ENCODE measurements around the gene LANCL3.

GRCh38 chrX:37684426-37684825 is 113.0 kb downstream of the LANCL3 start:
- no peak for TF ChIP-seq CTCF (IDR thresholded peaks at IDR 0.05)
- TF ChIP-seq CBFB (CRISPR knock-in tag; IDR thresholded peaks at IDR 0.05; ENCODE audit: low read depth), result no peak
- no peak for TF ChIP-seq SOX15 (CRISPR knock-in tag; IDR thresholded peaks at IDR 0.05)
- TF ChIP-seq ZNF416 (CRISPR knock-in tag; IDR thresholded peaks at IDR 0.05), result no peak
- TF ChIP-seq EMX1 (CRISPR knock-in tag; IDR thresholded peaks at IDR 0.05), result no peak
- no peak for TF ChIP-seq RELA (CRISPR knock-in tag; IDR thresholded peaks at IDR 0.05; ENCODE audit: borderline replicate concordance)
- TF ChIP-seq ATF1 (CRISPR knock-in tag; IDR thresholded peaks at IDR 0.05), result no peak

Data from WTC11 (cell line).